ENCODE results near the gene CACNG4.

Gene CACNG4

DNA sequence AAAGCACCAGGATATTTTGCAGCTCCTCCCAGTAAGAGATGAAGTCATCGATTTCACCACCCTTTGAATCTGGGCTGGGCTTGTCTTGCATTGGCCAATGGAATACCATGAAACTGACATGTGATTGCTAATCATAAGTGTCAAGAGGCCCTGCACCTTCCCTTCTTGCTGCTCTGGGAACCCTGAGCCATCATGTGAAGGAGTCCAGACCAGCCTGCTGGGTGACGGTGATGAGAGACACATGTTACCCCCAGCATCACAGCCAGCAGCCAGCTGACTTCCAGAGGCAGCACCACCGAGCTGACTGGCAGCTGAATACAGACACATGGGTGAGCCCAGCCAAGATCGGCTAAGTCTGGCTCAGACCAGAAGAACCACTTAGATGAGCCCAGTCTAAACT lies 43.6 kb upstream of the CACNG4 start:
- Histone ChIP-seq H3K9ac (ENCODE audit: low read depth, low read length, poor library complexity, severe bottlenecking) (no peak overlapping the region), H3K4me3 (ENCODE audit: low read length, poor library complexity, severe bottlenecking) (no peak overlapping the region), H3K4me2 (ENCODE audit: low read depth, low read length, poor library complexity, severe bottlenecking) (no peak overlapping the region), H4K20me1 (ENCODE audit: insufficient read depth, low read length, poor library complexity, severe bottlenecking) (no peaks in the 10 kb centered on the region), H3K79me2 (ENCODE audit: insufficient read depth, low read length) (no peaks in the 10 kb centered on the region), H3F3A (ENCODE audit: low read depth) (no peaks in the 10 kb centered on the region), H3K4me1 (ENCODE audit: insufficient read depth, low read length, poor library complexity, severe bottlenecking) (no peaks in the 10 kb centered on the region), H3K36me3 (ENCODE audit: insufficient read depth, low read length) (no peaks in the 10 kb centered on the region), H3K9me3 (ENCODE audit: insufficient read depth, low read depth, low read length) (no peaks in the 10 kb centered on the region), H2AFZ (ENCODE audit: low read length) (no peak overlapping the region), H3K9me2 (replicated peaks; ENCODE audit: low read depth, low read length) (no peaks in the 10 kb centered on the region), H3K27me3 (ENCODE audit: insufficient read depth, low read length, poor library complexity, severe bottlenecking) (no peaks in the 10 kb centered on the region)
- TF ChIP-seq, protein P1, sequence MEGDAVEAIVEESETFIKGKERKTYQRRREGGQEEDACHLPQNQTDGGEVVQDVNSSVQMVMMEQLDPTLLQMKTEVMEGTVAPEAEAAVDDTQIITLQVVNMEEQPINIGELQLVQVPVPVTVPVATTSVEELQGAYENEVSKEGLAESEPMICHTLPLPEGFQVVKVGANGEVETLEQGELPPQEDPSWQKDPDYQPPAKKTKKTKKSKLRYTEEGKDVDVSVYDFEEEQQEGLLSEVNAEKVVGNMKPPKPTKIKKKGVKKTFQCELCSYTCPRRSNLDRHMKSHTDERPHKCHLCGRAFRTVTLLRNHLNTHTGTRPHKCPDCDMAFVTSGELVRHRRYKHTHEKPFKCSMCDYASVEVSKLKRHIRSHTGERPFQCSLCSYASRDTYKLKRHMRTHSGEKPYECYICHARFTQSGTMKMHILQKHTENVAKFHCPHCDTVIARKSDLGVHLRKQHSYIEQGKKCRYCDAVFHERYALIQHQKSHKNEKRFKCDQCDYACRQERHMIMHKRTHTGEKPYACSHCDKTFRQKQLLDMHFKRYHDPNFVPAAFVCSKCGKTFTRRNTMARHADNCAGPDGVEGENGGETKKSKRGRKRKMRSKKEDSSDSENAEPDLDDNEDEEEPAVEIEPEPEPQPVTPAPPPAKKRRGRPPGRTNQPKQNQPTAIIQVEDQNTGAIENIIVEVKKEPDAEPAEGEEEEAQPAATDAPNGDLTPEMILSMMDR (conservative IDR thresholded peaks at IDR 0.05; ENCODE audit: low read length), result no peak
- no peak for TF ChIP-seq EZH2phosphoT487 (IDR thresholded peaks at IDR 0.05; ENCODE audit: borderline replicate concordance)

DNA sequence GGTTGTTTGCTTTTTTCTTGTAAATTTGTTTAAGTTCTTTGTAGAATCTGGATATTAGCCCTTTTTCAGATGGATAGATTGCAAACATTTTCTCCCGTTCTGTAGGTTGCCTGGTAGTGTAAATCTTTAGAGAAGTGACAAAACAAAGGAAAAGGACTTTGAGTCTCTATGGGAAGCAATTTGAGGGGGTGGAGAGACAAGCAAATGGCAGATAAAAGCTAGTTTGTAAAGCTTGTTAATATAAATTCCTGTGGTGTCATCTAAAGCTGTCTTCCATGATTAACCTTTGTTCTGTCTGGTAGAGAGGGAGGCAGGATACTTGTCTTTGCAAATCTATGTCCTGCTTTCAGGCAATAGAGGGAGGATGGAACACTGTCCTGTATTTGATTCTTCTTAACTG lies 40.6 kb upstream of the CACNG4 start:
- Histone ChIP-seq H3K4me3 (ENCODE audit: low read length, poor library complexity, severe bottlenecking) (no peak overlapping the region), H3K4me2 (ENCODE audit: low read depth, low read length, poor library complexity, severe bottlenecking) (no peak overlapping the region), H3K9ac (ENCODE audit: low read depth, low read length, poor library complexity, severe bottlenecking) (no peak overlapping the region), H3K9me3 (ENCODE audit: insufficient read depth, low read depth, low read length) (no peaks in the 10 kb centered on the region), H3K9me2 (replicated peaks; ENCODE audit: low read depth, low read length) (no peaks in the 10 kb centered on the region), H3K79me2 (ENCODE audit: insufficient read depth, low read length) (no peaks in the 10 kb centered on the region), H3K27me3 (ENCODE audit: insufficient read depth, low read length, poor library complexity, severe bottlenecking) (no peaks in the 10 kb centered on the region), H2AFZ (ENCODE audit: low read length) (no peak overlapping the region), H4K20me1 (ENCODE audit: insufficient read depth, low read length, poor library complexity, severe bottlenecking) (no peaks in the 10 kb centered on the region), H3K4me1 (ENCODE audit: insufficient read depth, low read length, poor library complexity, severe bottlenecking) (no peaks in the 10 kb centered on the region), H3F3A (ENCODE audit: low read depth) (no peaks in the 10 kb centered on the region), H3K36me3 (ENCODE audit: insufficient read depth, low read length) (no peaks in the 10 kb centered on the region)
- TF ChIP-seq, protein P1 (conservative IDR thresholded peaks at IDR 0.05; ENCODE audit: low read length), result no peak
- no peak for TF ChIP-seq EZH2phosphoT487 (IDR thresholded peaks at IDR 0.05; ENCODE audit: borderline replicate concordance)

DNA sequence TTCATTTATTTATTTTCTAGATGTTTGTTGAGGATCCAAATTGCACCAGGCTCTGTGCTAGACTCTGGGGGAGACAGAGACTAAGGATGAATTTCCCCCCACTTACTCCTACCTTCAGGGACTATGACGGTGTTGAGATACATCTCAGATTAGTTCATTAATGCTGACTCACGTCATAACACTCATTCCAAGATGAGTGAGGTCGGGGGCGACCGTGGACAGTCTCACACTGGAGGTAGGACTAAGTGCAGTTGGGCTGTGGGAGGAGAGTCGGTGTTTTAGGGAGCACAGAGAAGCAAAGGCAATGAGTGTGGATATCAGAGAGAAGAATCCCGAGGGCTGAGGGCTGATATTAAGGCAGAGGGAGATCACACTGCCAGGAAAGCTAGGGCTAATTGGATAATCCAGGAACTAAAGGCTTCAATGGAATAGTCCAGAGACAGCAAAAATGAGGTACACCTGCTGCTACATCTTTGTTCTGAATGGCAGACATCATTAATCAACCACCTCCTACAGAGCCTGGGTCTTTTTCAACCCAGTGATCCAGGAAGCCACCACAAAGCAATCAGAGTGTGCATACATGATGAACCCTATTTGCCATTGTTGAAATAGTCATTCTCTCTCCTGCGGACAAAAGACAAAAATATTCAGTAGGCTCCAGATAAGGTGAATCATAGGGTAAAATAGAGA lies 38.6 kb upstream of the CACNG4 start:
- no peaks in the 10 kb centered on the region for H3K27me3 ChIP-seq (ENCODE audit: insufficient read depth, low read length, poor library complexity, severe bottlenecking)
- no peaks in the 10 kb centered on the region for H3K4me1 ChIP-seq (ENCODE audit: insufficient read depth, low read length, poor library complexity, severe bottlenecking)
- H3K4me2 ChIP-seq (ENCODE audit: low read depth, low read length, poor library complexity, severe bottlenecking), result no peak overlapping the region
- no peaks in the 10 kb centered on the region for H3F3A ChIP-seq (ENCODE audit: low read depth)
- H3K9me2 ChIP-seq (replicated peaks; ENCODE audit: low read depth, low read length), result no peaks in the 10 kb centered on the region
- no peak for TF ChIP-seq EZH2phosphoT487 (IDR thresholded peaks at IDR 0.05; ENCODE audit: borderline replicate concordance)
- TF ChIP-seq, protein P1 (conservative IDR thresholded peaks at IDR 0.05; ENCODE audit: low read length), result no peak
- H4K20me1 ChIP-seq (ENCODE audit: insufficient read depth, low read length, poor library complexity, severe bottlenecking), result no peaks in the 10 kb centered on the region
- no peak overlapping the region for H3K4me3 ChIP-seq (ENCODE audit: low read length, poor library complexity, severe bottlenecking)
- no peak overlapping the region for H2AFZ ChIP-seq (ENCODE audit: low read length)
- H3K9ac ChIP-seq (ENCODE audit: low read depth, low read length, poor library complexity, severe bottlenecking), result no peak overlapping the region
- no peaks in the 10 kb centered on the region for H3K9me3 ChIP-seq (ENCODE audit: insufficient read depth, low read depth, low read length)
- H3K79me2 ChIP-seq (ENCODE audit: insufficient read depth, low read length), result no peaks in the 10 kb centered on the region
- H3K36me3 ChIP-seq (ENCODE audit: insufficient read depth, low read length), result no peaks in the 10 kb centered on the region
